Vagina (tissue), 2 donors: ENCODE measurements around the gene LAMTOR4.

Experiments
- POLR2A ChIP-seq, 2 donors: fragments of 450-650 bp; IDR thresholded peaks; one replicate each; pipeline ENCODE4 v1.6.1; 2017; ENCODE audit warnings: antibody characterized with exemption in 2 of 2, mild to moderate bottlenecking in 2 of 2, moderate library complexity in 2 of 2
- TF ChIP-seq, protein P1 (sequence below), 3 experiments: fragments of 450-650 bp in 2 of 3; fragments of 200-600 bp in 1 of 3; sonication (generic) in 1 of 3; IDR thresholded peaks; one replicate each; pipeline ENCODE4 v1.5.1; 2017 to 2019; ENCODE audit warnings: antibody characterized with exemption in 3 of 3, mild to moderate bottlenecking in 2 of 3, moderate library complexity in 2 of 3

GRCh38 chr7:100154651-100155491 is 6.2 kb downstream of the LAMTOR4 start:
- TF ChIP-seq, protein P1, sequence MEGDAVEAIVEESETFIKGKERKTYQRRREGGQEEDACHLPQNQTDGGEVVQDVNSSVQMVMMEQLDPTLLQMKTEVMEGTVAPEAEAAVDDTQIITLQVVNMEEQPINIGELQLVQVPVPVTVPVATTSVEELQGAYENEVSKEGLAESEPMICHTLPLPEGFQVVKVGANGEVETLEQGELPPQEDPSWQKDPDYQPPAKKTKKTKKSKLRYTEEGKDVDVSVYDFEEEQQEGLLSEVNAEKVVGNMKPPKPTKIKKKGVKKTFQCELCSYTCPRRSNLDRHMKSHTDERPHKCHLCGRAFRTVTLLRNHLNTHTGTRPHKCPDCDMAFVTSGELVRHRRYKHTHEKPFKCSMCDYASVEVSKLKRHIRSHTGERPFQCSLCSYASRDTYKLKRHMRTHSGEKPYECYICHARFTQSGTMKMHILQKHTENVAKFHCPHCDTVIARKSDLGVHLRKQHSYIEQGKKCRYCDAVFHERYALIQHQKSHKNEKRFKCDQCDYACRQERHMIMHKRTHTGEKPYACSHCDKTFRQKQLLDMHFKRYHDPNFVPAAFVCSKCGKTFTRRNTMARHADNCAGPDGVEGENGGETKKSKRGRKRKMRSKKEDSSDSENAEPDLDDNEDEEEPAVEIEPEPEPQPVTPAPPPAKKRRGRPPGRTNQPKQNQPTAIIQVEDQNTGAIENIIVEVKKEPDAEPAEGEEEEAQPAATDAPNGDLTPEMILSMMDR (IDR thresholded peaks at IDR 0.05): no peak
- no peak for TF ChIP-seq POLR2A (IDR thresholded peaks at IDR 0.05)
